ENCODE measurements around the gene MIX23. TPM values are rescaled to one million over a fixed set of nuclear protein-coding genes. Genes with fewer than 3 reads are reported as not detected.

The MIX23 gene
- total RNA-seq, 1 experiment from 2014 or later: 46.2 TPM

DNA sequence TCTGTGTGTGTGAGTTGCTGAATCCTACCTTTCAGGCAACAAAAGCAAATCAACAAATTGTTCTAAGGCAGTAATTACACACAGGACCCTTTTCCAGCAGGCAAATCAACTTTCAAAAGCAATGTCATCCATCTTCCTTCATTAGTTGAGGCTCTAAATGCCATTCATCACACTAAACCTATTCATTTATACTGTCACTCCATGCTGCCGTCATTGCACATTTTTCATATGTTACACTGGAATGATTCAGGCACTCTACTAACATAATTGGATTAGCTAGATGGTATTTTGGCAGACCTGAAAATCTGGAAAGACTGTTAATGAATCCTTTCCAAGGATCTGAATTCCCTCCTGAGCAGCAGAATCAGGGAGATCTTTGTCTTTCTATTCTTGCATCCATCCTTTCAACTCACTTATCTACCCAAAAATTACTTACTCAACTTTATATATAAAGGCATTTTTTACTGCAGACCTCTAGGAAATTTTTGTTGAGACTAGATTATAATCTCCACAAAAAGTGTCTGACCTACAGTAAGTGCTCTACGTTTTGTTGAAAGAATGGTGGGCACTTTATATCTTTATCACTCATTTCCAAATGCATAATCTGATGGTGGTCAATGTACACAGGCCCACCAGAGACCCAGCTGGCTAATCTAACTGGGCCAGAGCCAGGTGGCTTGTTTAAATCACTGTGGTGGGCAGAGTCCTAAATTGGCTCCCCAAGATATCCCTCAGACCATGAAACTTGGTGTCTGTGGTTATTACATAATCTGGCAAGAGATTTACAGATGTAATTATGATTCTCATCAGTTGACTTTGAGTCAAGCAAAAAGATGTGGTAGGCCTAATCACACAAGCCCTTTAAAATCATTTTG is 25.0 kb downstream of the MIX23 start:
- no peak for DNase-seq (ENCODE audit: low read depth)
- in situ Hi-C loops (cut with HindIII; ENCODE audit: low pct_unique_long_range_greater_than_20kb, low sequenced_read_pairs): no loop called here

GRCh38 chr3:122356402-122356801 is 26.6 kb downstream of the MIX23 start:
- in situ Hi-C loops (cut with HindIII; ENCODE audit: low pct_unique_long_range_greater_than_20kb, low sequenced_read_pairs): no loop called here
- DNase-seq (ENCODE audit: low read depth): peak; percentile 23

DNA sequence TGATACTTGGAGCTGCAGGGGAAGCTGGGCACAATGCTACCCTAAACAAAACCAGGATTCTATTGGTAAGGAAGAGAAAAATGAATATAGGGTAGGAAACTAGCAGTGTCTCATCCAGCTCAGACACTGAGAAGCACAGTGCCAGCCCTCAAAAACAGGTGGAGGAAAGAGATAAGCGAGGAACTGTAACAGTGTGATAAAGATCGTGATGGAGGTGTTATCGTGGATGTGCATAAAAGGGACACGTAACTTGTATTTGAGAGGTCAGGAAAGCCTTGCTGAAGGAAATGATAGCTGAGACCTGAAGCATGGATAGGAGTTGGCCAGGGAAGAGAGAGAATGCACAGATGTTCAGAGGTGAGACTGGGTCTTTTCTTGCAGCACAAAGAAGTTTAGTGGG is 27.4 kb downstream of the MIX23 start:
- in situ Hi-C loops (cut with HindIII; ENCODE audit: low pct_unique_long_range_greater_than_20kb, low sequenced_read_pairs): no loop called here
- no peak for DNase-seq (ENCODE audit: low read depth)

GRCh38 chr3:122353893-122354401 is 29.1 kb downstream of the MIX23 start:
- DNase-seq (ENCODE audit: low read depth): no peak
- in situ Hi-C loops (cut with HindIII; ENCODE audit: low pct_unique_long_range_greater_than_20kb, low sequenced_read_pairs): no loop called here

DNA sequence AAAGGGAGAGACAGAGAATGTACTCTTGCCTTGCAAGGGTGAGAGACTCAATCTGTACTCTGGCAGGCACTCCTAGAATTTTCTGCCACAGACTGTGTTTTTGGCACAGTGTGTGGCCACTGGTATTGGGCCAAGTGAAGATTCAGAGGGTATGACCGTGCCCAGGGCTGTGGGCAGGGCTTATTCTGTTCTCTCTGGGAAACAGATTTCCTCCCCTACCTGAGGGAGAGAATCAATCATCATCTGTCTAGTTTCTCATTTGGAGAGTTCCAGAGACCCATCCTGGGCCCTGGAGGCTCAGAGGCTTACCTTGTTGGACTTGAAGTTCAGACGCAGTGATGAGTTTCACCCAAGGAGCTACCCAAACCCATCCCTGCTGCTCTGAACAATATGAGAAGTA is 29.8 kb downstream of the MIX23 start:
- no peak for DNase-seq (ENCODE audit: low read depth)
- in situ Hi-C loops (cut with HindIII; ENCODE audit: low pct_unique_long_range_greater_than_20kb, low sequenced_read_pairs): no loop called here

DNA sequence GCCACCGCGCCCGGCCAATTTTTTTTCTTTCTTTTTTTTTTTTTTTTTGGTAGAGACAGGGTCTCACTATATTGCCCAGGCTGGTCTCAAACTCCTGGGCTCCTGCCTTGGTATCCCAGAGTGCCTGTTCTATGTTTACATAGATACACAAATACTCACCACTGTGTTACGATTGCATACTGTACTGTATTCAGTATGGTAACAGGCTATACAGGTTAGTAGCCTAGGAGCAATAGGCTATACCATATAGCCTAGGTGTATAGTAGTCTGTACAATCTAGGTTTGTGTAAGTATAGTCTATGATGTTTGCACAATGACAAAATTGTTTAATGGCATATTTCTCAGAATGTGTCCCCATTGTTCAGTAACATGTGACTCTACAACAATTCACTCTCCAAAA is 31.4 kb downstream of the MIX23 start:
- in situ Hi-C loops (cut with HindIII; ENCODE audit: low pct_unique_long_range_greater_than_20kb, low sequenced_read_pairs): no loop called here
- DNase-seq (ENCODE audit: low read depth): no peak

DNA sequence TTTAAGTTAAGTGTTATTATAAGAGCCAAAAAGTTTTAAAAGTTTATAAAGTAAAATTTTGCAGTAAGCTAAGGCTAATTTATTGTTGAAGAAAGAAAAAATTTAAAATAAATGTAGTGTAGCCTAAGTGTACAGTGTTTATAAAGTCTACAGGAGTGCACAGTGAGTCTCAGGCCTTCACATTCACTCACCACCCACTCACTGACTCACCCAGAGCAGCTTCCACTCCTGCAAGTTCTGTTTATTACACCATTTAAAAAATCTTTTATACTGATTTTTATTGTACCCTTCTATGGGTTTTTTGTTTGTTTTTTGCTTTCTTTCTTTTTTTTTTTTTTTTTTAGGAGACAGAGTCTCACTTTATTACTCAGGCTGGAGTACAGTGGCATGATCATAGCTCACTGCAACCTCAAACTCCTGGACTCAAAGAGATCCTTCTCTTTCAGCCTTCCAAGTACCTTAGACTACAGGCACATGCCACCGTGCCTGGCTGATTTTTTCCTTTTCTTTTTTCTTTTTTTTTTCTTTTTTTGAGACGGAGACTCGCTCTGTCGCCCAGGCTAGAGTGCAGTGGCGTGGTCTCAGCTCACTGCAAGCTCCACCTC is 32.1 kb downstream of the MIX23 start:
- in situ Hi-C loops (cut with HindIII; ENCODE audit: low pct_unique_long_range_greater_than_20kb, low sequenced_read_pairs): no loop called here
- no peak for DNase-seq (ENCODE audit: low read depth)

- in situ Hi-C loops (cut with HindIII; ENCODE audit: low pct_unique_long_range_greater_than_20kb, low sequenced_read_pairs): no loop called here
- DNase-seq (ENCODE audit: low read depth): no peak
Observed at GRCh38 chr3:122349171-122349570, 33.9 kb downstream of the MIX23 start.

DNA sequence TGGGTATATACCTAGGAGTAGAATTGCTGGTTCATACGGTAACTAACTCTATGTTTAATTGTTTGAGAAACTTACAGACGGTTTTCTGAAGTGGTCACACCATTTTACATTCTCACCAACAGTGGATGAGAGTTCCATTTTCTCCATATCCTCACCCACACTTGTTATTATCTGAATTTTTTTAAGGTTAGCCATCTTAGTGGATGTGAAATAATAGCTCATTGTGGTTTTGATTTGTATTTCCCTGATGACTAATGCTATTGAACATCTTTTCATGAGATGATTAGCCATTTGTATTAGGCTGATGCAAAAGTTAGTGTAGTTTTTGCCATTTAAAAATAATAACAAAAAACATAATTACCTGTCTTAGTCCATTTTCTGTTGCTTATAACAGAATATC is 39.4 kb downstream of the MIX23 start:
- in situ Hi-C loops (cut with HindIII; ENCODE audit: low pct_unique_long_range_greater_than_20kb, low sequenced_read_pairs): no loop called here
- DNase-seq (ENCODE audit: low read depth): no peak

GRCh38 chr3:122342803-122343202 is 40.2 kb downstream of the MIX23 start:
- in situ Hi-C loops (cut with HindIII; ENCODE audit: low pct_unique_long_range_greater_than_20kb, low sequenced_read_pairs): no loop called here
- no peak for DNase-seq (ENCODE audit: low read depth)

GRCh38 chr3:122332551-122332950 is 50.5 kb downstream of the MIX23 start:
- in situ Hi-C loops (cut with HindIII; ENCODE audit: low pct_unique_long_range_greater_than_20kb, low sequenced_read_pairs): no loop called here
- no peak for DNase-seq (ENCODE audit: low read depth)

DNA sequence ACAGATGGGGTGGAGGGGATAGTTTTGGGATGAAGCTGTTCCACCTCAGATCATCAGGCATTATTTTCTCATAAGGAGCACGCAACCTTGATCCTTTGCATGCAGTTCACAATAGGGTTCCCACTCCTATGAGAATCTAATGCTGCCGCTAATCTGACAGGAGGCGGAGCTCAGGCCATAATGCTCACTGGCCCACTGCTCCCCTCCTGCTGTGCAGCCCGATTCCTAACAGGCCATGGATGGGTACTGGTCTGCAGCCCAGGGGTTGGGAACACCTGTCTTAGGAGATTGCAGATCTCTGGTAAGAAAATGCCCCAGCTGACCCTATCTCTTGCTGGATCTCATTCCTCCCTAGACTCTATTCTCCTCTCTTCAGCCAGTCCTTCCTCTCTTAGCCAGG is 51.1 kb downstream of the MIX23 start:
- in situ Hi-C loops (cut with HindIII; ENCODE audit: low pct_unique_long_range_greater_than_20kb, low sequenced_read_pairs): no loop called here
- DNase-seq (ENCODE audit: low read depth): no peak

DNA sequence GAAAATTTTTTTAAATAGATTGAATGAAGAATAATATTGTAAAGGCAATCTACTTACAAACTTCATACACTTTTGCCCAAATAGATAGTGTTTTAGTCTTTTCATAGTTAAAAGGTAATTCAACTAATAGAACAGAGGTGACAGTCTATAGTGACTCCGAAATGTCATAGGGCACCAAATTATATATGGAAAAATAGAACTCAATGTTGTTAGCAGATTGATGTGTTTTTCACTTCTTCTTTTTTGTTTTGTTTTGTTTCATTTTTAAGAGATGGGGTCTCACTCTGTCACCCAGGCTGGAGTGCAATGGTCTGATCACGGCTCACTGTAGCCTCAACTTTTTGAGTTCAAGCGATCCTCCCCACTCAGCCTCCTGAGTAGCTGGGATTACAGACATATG is 57.3 kb downstream of the MIX23 start:
- in situ Hi-C loops (cut with HindIII; ENCODE audit: low pct_unique_long_range_greater_than_20kb, low sequenced_read_pairs): no loop called here

GRCh38 chr3:122324871-122325323 is 58.1 kb downstream of the MIX23 start, which contains the start of gene CSTA:
Gene CSTA (plus strand): TSS chr3:122325248. CDS start chr3:122325293, 45 bp downstream.
- in situ Hi-C loops (cut with HindIII; ENCODE audit: low pct_unique_long_range_greater_than_20kb, low sequenced_read_pairs): no loop called here
- DNase-seq (ENCODE audit: low read depth): no peak

More for the DNA sequence above, 57.3 kb downstream of the MIX23 start:
- DNase-seq (ENCODE audit: low read depth): no peak

DNA sequence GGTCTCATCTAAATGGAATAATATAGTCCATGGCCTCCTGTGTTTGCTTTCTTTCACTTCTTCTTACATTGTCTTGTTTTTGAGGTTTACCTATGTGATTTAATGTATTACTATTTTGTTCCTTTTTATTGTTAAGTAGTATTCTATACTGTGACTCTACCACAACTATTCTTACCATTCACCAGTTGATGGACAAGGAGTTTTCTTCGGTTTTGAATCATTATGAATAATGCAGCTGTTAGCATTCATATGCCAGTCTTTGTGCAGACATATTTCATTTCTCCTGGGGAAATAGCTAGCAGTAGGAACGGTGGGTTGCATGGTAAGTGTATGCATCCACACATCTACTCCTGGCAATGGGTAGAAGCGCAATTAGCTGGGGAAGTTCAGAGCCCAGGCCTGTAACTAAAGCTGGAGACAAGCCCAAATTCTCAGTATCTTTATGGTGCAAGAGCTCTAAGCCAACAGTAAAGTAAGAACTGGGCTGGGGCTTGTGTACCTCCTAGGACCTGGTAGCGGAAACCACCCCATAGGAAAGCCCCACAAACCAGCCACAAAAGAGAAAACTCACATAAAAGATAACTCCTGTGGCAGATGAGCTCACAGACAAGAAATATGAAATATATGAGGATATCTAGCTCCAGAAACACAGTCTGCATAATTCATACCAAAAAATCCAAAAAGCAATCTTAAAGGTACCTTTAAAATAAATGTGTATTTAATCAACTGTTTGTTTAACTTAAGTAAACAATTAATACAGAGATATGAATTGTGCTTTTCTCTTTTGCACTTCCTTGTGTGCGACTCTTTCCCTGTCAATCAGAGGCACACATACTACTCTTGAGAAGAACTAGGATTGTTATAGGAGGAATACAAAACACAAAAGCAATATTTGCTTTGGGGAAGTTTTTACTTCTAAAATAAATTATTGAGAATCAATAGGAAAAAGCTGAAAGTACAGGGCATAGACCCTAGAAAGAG is 60.6 kb downstream of the MIX23 start:
- in situ Hi-C loops (cut with HindIII; ENCODE audit: low pct_unique_long_range_greater_than_20kb, low sequenced_read_pairs): no loop called here
- no peak for DNase-seq (ENCODE audit: low read depth)

- in situ Hi-C loops (cut with HindIII; ENCODE audit: low pct_unique_long_range_greater_than_20kb, low sequenced_read_pairs): no loop called here
- no peak for DNase-seq (ENCODE audit: low read depth)
Observed at GRCh38 chr3:122318620-122319019, 64.4 kb downstream of the MIX23 start.

DNA sequence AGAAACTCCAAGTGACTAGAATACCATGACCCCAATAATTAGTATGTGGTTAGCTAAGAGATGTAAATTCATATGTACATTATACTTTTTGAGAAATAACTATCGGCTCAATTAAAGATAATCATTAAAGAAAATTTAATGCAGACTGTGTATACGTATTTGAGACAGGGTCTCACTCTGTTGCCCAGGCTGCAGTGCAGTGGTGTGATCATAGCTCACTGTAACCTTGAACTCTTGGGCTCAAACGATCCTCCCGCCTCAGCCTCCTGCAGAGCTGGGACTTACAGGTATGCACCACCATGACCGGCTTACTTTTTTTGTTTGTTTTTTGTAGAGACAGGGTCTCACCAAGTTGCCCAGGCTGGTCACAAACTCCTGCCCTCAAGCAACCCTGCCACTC is 66.7 kb downstream of the MIX23 start:
- in situ Hi-C loops (cut with HindIII; ENCODE audit: low pct_unique_long_range_greater_than_20kb, low sequenced_read_pairs): no loop called here
- DNase-seq (ENCODE audit: low read depth): no peak

- in situ Hi-C loops (cut with HindIII; ENCODE audit: low pct_unique_long_range_greater_than_20kb, low sequenced_read_pairs): no loop called here
- no peak for DNase-seq (ENCODE audit: low read depth)
Observed at GRCh38 chr3:122315619-122316018, 67.4 kb downstream of the MIX23 start.
